ENCODE results near the gene PPM1N.
"Not testable (repeated sequence)": the region's sequence is repeated elsewhere in the genome, so short reads cannot be mapped to it uniquely, and the experiment has no call there.

Gene PPM1N

DNA sequence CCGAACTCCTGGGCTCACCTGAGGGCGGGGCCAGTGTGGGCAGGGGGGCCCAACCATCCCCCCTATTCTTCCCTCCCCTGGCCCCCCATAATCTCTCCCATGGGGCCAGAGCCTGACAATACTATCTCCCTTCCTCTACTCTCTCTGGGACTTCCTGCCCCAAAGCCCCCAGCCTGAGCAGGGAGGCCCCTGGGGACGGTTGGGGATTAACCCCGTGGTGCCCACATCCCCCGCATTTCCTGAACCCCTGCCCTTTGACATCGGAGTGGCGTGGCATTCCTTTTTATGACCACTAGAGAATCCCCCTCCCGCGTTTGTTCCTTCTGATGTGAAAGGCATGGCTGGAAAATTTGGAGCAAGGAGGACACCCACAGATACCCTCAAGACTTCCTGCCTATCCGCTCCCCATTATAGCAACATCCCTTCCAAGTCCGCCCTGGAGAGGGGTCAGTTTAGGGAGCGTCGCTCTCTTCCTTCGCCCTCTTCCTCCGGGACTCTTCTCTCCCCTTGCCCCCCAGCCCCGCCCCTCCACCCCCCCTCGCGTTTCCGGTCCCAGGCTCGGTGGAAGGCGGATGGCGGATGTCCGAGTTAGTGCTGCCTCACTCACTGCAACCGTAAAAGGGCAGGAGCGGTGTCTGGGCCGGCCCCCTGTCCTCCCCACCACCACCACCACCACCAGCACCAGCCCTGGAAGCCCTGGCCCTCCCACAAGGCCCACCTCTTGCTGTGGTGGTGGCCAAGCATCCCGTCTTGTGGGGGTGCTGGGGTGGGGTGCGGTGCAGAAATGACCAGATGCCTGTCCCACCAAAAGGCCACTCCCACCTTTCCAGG, 10.8 kb downstream of the PPM1N start:
- DNase-seq (ENCODE audit: low read depth): peak; percentile 87

DNA sequence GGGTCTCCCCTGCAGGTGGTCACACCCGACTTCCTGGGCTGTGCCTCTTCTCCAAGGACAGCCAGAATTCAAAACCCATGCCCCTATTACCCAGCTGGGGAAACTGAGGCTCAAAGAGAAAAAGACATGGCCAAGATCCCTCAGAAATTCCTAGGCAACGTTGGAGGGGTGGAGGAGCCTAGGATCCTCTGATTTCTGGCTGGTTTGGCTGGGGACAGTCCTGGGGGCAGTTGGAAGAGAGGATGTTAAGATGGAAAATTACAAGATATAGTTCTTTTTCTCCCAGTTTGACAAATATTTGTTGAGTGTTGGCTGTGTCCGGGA, 11.4 kb downstream of the PPM1N start:
- no peak for DNase-seq (ENCODE audit: low read depth)

DNA sequence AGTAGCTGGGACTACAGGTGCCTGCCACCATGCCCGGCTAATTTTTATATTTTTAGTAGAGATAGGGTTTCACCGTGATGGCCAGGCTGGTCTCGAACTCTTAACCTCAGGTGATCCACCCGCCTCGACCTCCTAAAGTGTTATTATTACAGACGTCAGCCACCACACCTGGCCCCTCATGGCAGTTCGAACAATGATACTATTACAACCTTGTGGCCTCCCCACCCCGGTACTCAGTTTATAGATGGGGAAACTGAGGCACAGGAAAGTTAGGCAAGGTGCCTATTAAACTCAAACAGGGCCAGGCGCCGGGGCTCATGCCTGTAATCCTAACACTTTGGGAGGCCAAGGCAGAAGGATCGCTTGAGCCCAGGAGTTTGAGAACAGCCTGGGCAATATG, 12.1 kb downstream of the PPM1N start:
- DNase-seq (ENCODE audit: low read depth): not testable (repeated sequence)

DNA sequence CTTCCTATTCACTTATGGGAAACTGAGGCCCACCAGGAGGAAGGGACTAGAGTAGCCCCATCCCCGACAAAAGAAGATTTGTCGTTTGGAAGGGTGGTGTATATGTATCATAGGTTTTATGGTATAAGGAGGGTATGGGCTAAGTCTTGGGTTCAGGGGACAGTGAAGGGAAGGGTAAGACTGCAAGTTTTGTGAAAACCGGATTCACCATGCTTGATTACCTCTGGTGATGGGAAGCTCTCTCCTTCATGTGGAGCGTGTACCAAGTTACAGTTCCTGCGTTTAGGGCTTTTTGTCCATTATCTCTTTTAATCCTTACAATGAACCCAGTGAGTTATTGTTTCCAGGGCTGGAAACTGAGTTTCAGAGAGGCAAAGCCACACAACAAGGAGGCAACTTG, 12.8 kb downstream of the PPM1N start:
- DNase-seq (ENCODE audit: low read depth): no peak

DNA sequence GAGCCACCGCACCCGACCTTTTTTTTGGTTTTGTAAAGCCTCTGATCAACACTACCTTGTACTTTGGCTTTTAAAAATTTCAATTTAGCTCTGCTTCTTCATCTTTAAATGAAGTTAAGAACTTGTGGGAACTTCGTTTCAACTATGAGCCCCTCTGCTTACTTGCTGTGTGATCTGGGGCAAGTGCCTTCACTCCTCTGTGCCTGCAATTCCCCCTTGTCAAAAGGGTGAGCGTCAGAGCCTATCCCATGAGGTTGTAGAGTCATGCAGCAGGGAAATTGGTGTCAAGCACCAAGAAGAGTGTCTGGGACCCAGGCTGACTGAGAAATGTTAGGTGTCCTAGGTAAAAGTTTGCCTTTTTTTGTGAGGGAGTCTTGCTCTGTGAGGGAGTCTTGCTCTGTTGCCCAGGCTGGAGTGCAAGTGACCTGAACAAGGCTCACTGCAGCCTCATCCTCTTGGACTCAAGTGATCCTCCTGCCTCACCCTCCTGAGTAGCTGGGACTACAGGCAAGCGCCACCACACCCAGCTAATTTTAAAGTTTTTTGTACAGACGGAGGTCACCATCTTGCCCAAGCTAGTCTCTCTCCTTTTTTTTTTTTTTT, 14.7 kb downstream of the PPM1N start:
- DNase-seq (ENCODE audit: low read depth): no peak

DNA sequence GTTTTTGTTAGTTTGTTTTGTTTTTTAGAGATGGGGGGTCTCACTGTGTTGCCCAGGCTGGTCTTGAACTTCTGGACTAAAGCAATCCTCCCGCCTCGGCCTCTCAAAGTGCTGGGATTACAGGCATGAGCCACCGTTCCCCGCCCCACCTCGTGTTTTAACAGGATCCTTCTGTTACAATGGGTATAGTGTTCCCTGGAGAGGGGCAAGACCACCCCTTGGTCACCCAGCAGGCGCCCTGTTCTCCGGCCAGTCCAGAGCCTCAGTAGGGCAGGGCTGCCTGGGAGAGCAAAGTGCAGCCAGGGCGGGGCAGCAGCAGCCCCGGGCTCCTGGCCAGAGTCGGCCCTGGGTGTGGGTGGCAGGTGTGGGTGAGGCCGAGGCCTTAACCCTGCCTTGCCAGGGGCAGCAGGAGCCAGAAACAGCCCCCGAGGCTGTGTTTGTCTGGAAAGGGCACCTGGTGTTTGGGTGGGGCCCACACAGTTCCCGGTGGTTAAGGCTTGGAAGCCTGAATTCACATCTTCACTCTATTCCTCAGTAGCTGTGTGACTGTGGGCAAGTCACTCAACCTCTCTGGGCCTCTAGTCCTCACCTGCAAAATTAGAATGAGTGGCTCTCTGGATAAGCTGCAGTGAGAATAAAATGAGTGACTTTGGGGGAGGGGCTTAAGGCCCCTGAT, 16.3 kb downstream of the PPM1N start:
- no peak for DNase-seq (ENCODE audit: low read depth)

GRCh38 chr19:45515081-45515624, 16.9 kb downstream of the PPM1N start:
- peak; percentile 90 for DNase-seq (ENCODE audit: low read depth)

- no peak for DNase-seq (ENCODE audit: low read depth)
Measured at GRCh38 chr19:45515807-45516401, 17.7 kb downstream of the PPM1N start.

- DNase-seq (ENCODE audit: low read depth): no peak
Measured at GRCh38 chr19:45517238-45517637, 19.0 kb downstream of the PPM1N start.

GRCh38 chr19:45517641-45518468, 19.6 kb downstream of the PPM1N start:
- DNase-seq (ENCODE audit: low read depth): no peak

GRCh38 chr19:45518469-45518826, 20.2 kb downstream of the PPM1N start:
- no peak for DNase-seq (ENCODE audit: low read depth)

GRCh38 chr19:45522010-45522941, 24.0 kb downstream of the PPM1N start:
- DNase-seq (ENCODE audit: low read depth): no peak

DNA sequence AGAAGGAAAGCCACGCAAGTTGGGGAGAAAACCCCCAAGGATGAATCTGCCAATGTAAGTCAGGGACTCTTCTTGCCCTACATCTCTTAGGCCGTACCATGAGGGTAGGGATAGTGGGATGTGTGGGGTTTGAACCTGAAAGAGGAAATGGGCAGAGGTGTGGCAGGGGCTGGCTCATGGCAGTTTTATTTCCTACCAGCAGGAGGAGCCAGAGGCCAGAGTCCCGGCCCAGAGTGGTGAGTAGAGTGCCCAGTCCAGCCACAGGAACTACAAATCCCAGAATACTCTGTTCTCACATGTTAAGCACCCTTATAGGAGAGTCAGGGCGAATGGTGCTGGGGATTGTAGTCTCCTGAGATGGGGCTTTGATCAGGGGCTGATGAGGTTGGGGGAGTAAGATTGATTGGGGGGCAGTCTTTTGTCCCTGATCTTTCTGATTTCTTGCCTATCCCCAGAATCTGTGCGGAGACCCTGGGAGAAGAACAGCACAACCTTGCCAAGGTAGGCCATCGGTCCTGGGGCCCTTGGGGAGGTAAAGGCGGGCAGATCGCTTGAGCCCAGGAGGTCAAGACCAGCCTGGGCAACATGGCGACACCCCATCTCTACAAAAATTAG, 25.5 kb downstream of the PPM1N start:
- DNase-seq (ENCODE audit: low read depth): no peak

DNA sequence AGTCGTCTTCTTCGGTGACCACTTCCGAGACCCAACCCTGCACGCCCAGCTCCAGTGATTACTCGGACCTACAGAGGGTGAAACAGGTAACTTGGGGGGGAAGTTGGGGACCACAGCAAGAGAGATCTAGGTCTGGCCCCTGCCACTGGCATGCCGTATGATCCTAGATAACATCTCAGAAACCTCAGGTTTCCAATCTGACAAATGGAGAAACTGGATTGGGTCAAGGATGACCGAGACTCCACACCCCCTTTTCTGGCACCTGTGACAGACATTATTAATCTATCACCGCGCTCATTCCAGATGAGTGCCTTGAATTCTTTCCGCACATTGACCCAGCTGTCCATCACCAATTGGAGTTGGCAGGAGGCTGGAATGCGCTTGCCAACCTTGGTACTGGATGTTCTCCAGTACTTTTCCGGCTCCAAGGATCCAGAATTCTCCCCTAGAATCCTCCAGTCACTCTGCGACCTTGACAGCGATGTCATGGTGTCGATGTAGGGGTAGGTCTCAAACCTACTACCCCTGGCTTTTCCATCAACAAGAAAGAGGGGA, 26.4 kb downstream of the PPM1N start:
- DNase-seq (ENCODE audit: low read depth): no peak

DNA sequence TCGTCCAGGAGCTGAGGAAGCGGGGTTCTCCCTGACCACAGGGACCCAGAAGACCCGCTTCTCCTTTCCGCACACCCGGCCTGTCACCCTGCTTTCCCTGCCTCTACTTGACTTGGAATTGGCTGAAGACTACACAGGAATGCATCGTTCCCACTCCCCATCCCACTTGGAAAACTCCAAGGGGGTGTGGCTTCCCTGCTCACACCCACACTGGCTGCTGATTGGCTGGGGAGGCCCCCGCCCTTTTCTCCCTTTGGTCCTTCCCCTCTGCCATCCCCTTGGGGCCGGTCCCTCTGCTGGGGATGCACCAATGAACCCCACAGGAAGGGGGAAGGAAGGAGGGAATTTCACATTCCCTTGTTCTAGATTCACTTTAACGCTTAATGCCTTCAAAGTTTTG, 27.9 kb downstream of the PPM1N start:
- DNase-seq (ENCODE audit: low read depth): no peak

DNA sequence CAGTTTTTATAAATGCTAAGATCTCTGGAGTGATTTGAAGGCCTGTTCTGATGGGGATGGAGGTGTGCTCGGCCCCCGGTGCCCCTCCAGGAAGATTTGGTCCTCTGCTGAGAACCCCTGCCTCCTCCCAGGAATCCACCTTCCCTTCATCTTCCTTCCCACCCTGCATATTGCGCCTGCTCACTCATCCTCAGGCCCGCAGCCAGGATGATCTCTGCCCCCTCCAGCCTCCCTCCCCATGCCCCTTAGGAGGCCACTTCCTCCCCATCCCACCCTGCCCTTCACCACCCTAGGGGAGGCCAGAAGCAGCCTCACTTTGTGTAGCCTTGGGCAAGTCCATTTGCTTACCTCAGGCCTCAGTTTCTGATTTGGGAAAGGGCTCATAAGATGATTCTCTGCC, 28.7 kb downstream of the PPM1N start:
- no peak for DNase-seq (ENCODE audit: low read depth)

GRCh38 chr19:45527731-45528130, 29.5 kb downstream of the PPM1N start:
- DNase-seq (ENCODE audit: low read depth): no peak

- no peak for DNase-seq (ENCODE audit: low read depth)
Measured at GRCh38 chr19:45528149-45528743, 30.0 kb downstream of the PPM1N start.

GRCh38 chr19:45528744-45529419, 30.6 kb downstream of the PPM1N start:
- DNase-seq (ENCODE audit: low read depth): no peak
